ENCODE results near the gene PITPNM3.
"Not testable (repeated sequence)": the region's sequence is repeated elsewhere in the genome, so short reads cannot be mapped to it uniquely, and the experiment has no call there.

PITPNM3 gene

DNA sequence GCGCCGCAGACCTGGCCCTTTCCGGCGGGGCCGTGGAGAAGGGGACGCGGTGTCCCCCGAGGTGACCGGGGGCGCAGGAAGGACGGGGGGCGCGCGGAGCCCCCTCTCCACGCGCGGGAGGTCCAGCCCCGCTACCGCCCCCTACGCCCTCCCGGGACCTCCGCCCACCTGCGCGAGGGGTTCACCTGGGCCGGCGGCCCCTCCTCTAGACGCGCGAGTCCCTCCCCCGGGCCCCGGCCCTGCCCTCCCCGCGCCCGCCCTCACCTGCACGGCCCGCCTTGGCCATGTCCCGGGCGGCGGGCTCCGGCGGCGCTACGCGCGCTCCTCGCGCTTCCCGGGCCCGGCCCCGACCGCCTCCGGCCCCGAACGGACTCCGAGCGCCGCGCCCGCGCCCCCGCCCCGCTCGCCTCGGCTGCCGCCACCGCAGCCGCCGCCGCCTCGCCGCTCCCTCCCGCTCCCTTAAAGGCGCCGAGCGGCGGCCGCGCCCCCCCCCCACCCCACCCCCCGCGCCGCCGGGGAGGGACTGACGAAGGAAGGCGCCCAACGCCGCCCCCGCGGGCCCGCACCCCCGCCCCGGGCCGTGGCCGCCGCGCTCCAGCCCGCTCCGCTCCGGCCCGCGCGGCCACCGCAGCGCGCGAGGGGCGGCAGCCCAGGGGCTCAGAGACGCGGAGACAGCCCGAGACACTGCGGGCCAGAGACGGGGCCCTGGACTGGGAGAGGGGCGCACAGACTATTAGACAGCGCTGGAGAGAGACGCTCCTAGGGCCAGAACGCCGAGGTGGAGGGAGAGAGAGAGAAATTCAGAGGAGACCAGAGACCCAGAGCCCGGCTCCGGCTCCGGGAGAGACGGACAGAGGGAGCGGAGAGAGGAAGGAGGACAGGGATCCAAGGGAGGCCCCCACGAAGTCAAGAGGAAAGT is at the start of gene PITPNM3:
Gene PITPNM3, minus strand, starts transcription at position 435 of the 919 bp plus-strand sequence. Its CDS starts 149 bp downstream, at position 286.
- no peak for DNase-seq

DNA sequence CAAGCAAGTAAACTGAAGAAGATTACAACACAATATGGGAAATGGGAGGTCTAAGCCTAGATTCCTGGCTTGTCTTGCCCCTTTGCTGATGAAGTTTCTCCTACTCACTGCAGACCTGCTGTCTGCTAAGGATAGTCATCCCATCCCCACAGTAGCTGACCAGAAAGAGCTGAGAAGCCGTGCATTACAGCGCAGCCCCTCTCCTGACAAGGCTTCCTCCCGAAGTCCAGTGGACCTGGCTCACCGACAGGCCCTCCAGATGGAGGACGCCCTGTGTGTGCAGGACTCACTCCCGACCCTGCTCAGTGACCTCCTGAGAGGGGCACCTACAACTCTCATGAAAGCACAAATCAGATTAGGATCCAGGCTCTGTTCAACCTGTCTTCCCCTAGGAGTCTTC is 48.8 kb upstream of the PITPNM3 start:
- no peak for DNase-seq

DNA sequence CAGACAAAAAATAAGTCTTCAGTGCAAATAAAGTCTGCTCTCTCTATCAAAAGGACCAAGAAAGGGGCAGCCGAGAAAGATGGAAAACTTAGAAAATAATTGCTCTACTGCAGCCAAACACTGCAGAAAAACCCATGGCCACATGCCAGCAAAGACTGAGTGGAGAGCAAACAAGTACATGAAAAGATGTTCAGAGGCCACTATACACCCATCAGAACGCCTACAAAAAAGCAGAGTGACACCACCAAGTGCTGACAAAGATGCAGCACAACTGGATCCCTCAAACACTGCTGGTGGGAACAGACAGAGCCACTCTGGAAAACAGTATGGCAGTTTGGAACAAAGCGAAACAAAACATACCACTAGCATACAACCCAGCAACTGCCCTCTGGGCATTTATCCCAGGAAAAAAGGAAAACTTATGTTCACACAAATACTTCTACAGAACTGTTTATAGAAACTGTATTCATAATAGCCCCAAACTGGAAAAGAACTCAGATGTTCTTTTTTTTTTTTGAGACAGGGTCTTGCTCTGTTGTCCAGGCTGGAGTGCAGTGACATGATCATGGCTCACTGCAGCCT is 47.5 kb upstream of the PITPNM3 start:
- DNase-seq = no peak

- no peak for DNase-seq
Measured at GRCh38 chr17:6602141-6602540, 45.8 kb upstream of the PITPNM3 start.

GRCh38 chr17:6599364-6599763 is 43.0 kb upstream of the PITPNM3 start:
- DNase-seq = no peak

GRCh38 chr17:6597727-6598126 is 41.4 kb upstream of the PITPNM3 start:
- DNase-seq = no peak

DNA sequence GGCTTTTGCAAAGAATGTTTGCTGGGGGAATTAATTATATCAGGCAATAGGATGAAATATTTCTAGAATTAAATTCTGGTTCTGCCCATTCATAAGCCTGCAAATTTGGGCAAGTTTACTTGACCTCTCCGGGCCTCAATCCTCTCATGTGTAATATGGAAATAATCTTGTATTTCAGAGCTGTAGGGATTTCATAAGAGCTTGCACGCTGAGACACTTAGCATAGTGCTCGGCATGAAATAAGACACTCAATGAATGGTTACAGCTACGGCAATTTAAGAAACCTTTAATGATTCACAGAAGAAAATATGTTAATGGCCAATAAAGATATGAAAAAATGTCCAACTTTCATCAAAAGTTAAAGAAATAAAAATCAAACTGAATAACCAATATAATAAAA is 40.6 kb upstream of the PITPNM3 start:
- no peak for DNase-seq

DNA sequence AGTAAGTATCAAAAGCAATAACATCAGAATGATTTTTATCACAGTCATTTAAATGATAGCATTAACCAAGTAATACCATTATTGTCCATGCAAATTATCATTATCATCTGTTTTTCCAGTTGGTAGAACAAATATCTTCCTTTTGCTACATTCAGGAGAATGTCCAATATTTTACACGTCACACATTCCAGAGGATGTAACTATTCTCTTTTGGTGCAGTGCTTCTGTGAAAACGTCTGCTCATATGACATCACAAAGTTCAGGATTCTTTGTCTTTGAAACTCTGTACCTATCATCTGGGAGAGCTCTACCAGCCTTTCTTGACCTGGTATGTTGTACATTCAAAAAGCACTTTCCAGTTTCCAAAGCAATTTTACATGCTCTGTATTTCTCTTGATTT is 40.2 kb upstream of the PITPNM3 start:
- DNase-seq = no peak

GRCh38 chr17:6596081-6596480 is 39.7 kb upstream of the PITPNM3 start:
- DNase-seq = no peak

- DNase-seq = not testable (repeated sequence)
Measured at GRCh38 chr17:6593371-6593770, 37.0 kb upstream of the PITPNM3 start.

GRCh38 chr17:6592173-6592572 is 35.8 kb upstream of the PITPNM3 start:
- no peak for DNase-seq

- no peak for DNase-seq
Measured at GRCh38 chr17:6591599-6592158, 35.3 kb upstream of the PITPNM3 start.

GRCh38 chr17:6589266-6589946 is 33.1 kb upstream of the PITPNM3 start:
- no peak for DNase-seq

GRCh38 chr17:6588165-6588564 is 31.8 kb upstream of the PITPNM3 start:
- no peak for DNase-seq

DNA sequence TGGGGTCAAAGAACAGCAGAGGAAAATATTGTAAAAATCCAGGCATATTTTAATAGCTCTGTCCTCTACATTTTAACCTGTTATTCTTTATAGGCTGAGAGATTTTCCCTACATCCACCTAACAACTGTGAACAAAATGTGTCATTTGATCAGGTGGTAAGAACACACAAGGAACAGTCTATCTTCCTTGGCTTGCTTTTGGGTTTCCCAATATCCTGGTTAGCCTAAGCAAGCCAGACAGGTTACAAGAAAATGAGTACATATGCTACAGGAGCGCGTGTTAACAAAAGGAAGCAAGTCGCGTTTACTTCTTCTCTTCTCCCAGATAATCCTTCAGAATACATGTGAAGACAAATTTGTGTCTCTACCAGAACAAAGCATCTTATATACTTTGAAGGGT is 31.0 kb upstream of the PITPNM3 start:
- DNase-seq = no peak

DNA sequence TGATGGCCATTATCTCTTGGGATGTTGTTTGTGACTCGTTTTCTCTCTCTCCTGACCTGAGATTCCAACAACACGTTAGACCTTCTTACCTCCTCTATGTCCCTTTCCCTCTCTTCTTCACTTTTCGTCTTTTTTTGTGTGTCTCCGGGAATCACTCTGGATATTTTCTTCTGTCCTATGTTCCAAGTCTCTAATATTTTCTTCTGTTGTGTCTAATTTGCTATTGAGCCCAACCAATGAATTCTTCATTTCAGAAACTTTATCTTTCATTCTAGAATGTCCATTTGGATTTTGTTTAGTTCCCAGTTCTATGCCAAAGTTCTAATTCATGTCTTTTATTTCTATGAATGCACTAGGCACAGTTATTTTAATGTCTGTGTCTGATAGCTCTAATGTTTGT is 27.1 kb upstream of the PITPNM3 start:
- no peak for DNase-seq

GRCh38 chr17:6580625-6581024 is 24.3 kb upstream of the PITPNM3 start:
- DNase-seq = no peak

DNA sequence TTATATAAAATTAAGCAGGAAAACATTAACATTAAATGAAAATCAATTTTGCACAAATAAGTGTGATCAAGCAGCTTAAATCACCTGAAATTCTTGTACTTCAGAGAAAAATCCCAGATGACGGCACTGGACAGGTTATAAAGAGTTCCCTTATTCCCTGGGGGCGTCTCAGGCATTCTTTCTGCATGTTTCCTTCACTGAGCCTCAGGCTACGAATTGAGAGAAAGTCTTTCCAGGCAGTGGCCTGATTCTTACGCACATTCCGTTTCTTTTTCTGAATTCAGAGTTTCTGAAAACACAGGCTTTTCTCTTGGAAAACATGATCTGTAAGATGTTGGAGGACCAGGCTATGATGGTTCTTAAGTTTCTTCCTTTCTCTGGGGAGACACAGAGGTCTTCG is 22.1 kb upstream of the PITPNM3 start:
- no peak for DNase-seq

DNA sequence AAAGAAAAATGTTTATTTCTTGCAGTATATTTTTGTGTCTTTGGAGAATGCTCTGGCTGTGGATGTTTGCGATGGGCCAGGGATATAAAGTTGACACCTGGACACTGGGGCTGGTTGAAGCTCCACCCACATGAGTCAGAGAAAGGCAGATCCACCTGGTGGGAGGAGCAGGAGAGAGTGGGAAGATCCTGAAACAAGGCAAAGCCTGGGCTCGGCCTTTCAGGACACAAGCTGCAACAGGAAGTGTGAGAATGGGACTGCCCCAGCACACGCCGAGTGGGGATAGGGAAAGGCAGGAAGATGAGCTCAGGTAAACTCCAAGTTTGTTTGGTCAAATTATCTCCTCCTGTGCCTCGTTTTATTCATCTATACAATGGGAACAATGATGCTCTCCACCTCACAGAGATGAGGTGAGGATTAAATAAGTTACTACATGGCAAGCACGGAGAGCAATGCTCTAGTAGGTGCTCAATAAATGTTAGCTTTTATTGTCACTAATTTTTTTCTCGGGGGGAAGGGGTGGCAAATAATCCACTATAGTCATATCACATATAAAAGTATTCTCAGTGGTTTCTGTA is 21.4 kb upstream of the PITPNM3 start:
- DNase-seq = no peak

DNA sequence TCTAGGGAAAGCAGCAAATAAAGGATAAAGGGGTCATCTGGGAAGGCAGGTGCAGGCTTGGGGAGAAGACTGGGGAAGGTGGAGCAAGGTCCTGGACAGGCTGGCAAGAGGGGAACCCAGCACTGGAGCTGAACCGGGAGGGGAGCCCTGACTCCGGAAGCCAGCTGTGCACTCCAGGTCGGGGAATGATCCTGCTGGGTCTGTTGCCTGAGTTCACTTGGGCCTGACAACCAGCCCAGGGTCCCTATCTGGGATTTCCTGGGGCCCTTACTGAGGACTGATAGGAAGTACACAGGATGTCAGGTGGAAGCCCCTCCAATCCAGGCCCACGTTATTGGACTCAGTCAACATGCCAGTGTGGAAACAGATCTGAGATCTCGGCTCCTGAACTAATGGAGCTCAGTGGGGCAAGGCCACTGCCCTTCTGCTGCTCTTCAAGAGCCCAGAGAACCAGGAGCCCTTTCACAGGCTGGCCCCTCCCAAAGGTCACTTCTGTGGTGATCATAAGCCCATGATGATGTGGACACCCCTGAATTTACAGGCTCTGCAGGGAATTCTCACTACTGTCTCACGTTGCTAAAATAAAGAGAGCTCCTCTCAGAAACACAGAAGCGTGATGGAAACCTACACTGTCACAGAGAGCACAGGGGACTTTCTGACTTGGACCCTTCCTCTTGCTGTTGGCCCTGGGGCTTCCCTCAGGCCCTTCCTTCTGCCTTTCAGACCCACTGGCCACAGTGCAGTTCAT is 19.9 kb upstream of the PITPNM3 start:
- DNase-seq = no peak

DNA sequence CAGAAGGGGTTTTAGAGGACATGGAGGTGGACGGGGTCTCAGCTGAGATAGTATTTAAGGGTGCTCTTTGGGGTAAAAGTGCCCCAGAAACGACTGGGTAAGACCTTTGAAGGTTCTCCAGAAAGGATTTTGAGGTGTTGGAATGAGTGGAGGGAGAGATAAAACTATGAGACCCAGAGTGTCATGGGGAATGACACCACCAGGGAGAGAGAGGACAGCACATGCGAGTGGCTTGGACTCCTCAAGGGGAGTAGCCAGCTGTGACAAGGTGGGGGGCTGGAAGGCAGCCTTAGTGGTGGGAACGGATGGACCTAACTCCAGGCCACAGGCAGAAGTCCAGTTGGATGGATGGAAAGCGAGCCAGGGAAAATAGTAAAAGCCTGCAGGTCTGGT is 19.2 kb upstream of the PITPNM3 start:
- no peak for DNase-seq
